Sciatic nerve (tissue), 2 donors: ENCODE data around the gene ELOA2. TPM values are rescaled to one million over a fixed set of nuclear protein-coding genes. Genes with fewer than 3 reads are reported as not detected.
"Not testable (repeated sequence)": the region's sequence is repeated elsewhere in the genome, so short reads cannot be mapped to it uniquely, and the experiment has no call there.

ENCODE experiments used
- ATAC-seq: fragments of 200-7000 bp; cut with Tn5 transposase; one replicate; pipeline ENCODE4 v1.9.1; 2020; ENCODE audit warnings: mild to moderate bottlenecking, moderate library complexity
- DNase-seq: peaks from one replicate; pipeline ENCODE4 v3.0.0-alpha.2; 2020; ENCODE audit warnings: low spot score
- intact Hi-C: fragments of 100-400 bp; cut with DNase I; formaldehyde crosslinking; loops from one replicate; pipeline ENCODE4 v1.14.2; 2022
- total RNA-seq: library from RNA; stranded (reverse); fragmentation: NEBNext Ultra II Directional; extraction: Animal tissue kit (Norgen Biotek cat#: 25700); gene quantifications from one replicate; pipeline ENCODE4 v1.2.1, GENCODE V29; 2021
- donor health status: DM: no; HTN: no; CAD: no.
- donor health status: DM: no; HTN: no; CAD: no.

Gene ELOA2, protein sequence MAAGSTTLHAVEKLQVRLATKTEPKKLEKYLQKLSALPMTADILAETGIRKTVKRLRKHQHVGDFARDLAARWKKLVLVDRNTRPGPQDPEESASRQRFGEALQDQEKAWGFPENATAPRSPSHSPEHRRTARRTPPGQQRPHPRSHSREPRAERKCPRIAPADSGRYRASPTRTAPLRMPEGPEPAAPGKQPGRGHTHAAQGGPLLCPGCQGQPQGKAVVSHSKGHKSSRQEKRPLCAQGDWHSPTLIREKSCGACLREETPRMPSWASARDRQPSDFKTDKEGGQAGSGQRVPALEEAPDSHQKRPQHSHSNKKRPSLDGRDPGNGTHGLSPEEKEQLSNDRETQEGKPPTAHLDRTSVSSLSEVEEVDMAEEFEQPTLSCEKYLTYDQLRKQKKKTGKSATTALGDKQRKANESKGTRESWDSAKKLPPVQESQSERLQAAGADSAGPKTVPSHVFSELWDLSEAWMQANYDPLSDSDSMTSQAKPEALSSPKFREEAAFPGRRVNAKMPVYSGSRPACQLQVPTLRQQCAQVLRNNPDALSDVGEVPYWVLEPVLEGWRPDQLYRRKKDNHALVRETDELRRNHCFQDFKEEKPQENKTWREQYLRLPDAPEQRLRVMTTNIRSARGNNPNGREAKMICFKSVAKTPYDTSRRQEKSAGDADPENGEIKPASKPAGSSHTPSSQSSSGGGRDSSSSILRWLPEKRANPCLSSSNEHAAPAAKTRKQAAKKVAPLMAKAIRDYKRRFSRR
- not detected for total RNA-seq

DNA sequence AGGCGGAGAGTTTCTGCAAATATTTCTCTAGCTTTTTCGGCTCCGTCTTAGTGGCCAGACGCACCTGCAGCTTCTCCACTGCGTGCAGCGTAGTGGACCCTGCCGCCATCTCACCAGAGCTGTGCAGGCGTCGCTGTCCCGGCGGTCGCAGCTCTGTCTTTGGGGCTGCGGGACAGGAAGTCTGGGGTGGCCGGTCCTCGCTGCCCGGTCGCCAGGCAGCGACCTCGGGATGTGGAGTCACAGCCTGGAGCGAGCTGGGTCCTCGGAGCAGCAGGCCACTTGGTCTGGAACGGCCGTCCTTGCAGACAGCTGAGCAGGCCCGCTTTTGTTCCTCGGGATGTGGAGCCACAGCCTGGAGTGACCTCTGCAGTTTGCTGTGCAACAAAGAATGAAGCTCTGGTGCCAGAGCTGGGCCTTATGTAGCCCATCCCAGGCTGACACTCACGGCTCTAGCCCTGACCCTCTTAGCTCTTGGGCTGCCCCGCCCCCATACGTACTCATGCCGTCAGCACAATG is at the start of gene ELOA2:
Gene ELOA2 (minus strand): TSS at position 466 of the 516 bp plus-strand sequence. CDS start 357 bp downstream, at position 109.
- DNase-seq (no peak), ATAC-seq (no peak)
- intact Hi-C loops: no loop called here

DNA sequence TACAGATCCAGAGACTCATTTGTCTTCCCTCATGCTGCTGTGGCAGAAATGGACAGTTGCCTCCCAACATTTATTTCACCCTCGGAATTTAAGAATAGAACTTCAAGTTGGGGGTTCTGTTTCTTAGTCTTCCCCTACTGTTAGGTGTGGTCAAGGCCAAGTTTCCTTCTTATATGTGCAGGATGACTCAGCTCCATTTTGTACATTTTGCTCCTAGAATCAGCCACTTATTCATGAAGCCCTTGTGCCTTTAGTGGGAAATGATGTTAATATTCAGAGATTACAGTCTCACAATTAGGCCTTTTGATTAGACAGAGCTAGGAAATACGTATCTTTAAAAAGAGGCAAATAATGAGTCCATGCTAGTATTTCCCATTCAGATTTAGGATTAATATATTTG is 46.2 kb upstream of the ELOA2 start:
- no peak for ATAC-seq
- DNase-seq: no peak
- intact Hi-C loops: no loop called here

DNA sequence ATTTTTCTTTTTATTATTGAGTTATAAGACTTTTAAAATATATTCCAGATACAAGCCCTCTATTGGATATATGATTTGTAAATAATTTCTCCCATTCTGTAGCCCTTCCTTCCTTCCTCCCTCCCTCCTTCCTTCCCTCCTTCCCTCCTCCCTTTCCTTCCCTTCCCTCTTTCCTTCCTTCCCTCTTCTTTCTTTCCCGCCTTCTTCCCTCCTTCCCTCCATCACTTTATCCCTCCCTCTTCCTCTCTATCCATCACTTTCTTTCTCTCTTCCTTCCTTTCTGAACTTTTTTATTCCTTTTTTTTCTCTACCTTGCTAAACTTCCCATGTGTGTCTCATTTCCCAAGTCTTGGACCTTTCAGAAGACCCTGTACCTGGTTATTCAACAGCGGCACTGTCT is 45.5 kb upstream of the ELOA2 start:
- DNase-seq (no peak), ATAC-seq (no peak)
- intact Hi-C loops: no loop called here

DNA sequence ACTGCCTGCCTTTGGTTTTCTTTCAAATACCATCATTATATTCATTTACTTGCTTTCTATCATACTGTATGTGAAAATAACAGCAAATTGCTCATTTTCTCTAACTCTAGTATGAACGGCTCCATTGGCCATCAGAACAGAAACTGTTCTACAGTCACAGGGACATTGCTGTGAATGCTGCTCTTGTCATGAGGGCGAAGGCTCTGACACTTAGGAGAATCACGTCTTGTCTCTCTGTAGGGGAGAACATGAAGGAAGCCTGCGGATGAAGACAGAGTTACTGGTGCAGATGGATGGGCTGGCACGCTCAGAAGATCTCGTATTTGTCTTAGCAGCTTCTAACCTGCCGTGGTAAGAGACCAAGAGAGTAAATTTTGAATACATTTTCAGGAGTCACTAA is 41.7 kb upstream of the ELOA2 start:
- DNase-seq (no peak), ATAC-seq (no peak)
- intact Hi-C loops: loop anchor here (2.0 kb wide), 1 partner anchor 46 kb away; no protein-coding TSS in a partner anchor

DNA sequence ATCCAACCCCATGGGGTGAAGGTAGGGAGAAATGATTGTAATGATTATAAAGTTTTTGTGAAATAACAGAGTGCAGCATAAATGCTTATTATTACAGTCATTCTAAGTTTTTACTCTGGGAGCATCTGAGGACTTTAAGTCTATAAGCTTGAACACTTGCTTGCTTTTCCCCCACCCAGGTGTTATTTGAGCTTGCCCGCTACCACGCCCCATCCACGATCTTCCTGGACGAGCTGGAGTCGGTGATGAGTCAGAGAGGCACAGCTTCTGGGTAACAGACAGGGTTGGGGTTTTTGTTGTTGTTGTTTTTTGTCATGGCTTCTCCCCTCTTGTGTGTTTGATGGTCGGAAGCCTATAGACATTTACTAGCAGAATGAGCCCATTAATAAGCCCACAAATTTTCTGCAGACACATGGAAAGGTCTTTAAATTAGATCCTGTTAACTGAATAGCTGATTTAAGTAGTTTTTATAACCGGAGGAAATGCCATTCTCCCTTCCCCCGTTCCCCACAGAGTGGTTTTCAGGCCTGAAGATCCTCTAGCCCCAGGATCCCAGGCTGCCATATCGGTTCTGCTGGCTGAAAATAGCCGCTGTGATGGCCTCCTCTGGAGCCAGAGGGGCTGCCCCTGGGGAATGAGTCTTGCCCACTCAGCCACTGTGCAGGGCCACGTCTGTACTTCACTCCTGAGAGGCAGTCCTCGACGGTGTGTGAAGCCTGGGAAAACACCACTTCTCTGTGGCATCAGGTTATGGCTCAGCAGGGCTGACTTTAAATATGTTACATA is 39.9 kb upstream of the ELOA2 start:
- intact Hi-C loops: no loop called here
- ATAC-seq (no peak), DNase-seq (no peak)

DNA sequence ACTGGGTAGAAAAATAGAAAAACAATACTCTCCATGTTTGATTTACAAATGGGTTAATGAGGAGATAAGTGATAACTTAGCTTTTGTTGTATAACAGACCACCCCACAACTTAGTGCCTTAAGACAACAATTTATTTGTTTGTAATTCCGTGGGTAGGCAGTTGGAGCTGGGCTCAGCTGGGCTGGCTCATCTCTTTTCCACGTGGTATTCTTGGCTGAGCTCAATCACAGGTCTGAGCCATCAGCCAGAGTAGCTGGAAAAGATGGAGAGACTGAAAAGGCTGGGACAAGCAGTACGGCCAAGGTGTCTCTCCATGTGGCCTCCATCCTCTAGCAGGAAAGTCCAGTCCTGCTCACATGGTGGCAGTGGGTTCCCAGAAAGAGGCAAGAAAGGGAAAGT is 32.2 kb upstream of the ELOA2 start:
- intact Hi-C loops: no loop called here
- DNase-seq: no peak

DNA sequence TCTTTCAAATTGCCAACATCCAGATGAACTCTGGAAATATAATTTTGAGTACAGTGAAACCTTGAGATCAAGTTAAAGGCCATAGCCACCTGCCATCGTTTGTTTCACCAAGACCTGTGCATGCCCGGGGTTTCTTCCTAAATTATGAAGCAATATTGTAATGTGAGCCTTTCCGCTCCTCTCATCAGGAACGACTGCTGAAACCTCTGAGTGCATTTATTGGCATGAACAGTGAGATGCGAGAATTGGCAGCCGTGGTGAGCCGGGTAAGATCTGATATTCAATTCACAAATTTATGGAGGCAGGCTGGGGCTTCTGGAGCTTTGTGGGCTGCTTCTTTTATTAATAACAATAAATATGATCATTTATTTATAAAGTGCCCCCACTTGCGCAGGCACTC is 27.7 kb upstream of the ELOA2 start:
- ATAC-seq (no peak), DNase-seq (no peak)
- intact Hi-C loops: no loop called here

More for the DNA sequence above, 32.2 kb upstream of the ELOA2 start:
- ATAC-seq: no peak

DNA sequence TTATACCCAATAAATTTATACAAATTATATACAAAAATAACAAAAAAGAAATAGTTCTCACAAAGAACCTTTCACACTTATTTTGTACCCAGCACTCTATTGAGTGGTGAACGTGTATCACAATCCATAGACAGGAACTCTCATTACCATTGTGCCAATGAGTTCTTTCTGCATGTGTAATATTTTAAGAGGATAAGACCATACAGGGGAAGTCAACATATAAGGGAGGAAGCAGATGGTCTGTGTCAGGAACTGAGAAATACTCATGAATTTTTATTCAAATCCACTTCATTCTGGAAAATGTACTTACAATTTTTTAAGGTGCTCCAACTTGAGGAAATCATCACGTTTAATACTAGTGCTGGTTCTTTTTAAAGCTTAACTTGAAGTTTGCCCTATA is 27.1 kb upstream of the ELOA2 start:
- intact Hi-C loops: no loop called here
- no peak for ATAC-seq
- DNase-seq: no peak

DNA sequence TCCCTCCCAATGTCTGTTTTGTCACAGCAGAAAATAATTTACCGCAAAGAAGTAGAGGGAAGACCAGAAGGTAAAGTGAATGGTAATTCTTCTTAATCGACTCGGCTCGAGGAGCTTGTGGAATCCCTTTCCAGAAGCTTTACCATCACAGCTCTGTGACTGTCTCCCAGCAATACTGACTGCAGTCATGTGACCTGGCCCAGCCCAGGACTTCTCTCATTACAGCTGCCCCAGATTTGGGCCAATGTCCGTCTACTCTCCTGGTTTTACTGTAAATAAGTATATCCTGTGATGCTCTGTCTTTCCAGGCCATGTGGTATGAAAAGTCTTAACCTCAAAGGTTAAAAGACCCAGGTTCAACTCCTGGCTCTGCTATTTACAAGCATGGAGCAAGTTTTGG is 18.9 kb upstream of the ELOA2 start:
- DNase-seq: no peak
- intact Hi-C loops: no loop called here
- ATAC-seq: no peak

DNA sequence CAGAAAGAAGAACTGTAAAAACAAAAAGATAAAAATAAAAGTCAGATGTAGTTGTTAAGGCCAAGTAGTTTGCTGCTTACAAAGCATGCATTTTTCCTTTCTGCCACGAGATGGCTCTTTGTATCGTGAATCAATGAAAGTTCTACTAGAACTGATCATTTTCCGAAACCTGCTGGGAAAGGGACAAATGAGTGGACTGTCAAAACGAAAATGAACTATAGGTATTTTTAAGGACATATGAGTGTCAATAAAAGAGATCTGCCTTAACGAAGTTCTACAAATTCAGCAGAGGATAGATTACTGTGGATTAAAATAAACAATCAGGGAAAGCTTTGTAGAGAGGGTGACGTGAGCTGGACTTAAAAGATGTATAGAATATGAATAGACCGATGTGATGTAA is 15.0 kb upstream of the ELOA2 start:
- no peak for ATAC-seq
- no peak for DNase-seq
- intact Hi-C loops: no loop called here

DNA sequence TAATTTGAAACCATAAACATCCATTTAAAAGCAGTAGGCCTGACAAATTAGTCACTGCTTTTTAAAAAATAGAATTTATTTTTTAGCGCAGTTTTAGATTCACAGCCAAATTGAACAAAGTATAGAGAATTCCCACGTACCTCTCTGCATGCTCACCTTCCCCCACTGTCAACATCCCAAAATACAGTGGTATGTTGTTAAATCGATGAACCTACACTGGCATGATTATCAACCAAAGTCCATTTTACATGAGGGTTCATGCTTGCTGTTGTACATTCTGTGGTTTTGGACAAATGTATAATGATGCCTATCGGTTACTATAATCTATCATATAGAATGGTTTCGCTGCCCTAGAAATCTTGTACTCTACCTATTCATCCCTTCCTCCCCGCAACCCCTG is 5.6 kb upstream of the ELOA2 start:
- no peak for DNase-seq
- intact Hi-C loops: no loop called here

DNA sequence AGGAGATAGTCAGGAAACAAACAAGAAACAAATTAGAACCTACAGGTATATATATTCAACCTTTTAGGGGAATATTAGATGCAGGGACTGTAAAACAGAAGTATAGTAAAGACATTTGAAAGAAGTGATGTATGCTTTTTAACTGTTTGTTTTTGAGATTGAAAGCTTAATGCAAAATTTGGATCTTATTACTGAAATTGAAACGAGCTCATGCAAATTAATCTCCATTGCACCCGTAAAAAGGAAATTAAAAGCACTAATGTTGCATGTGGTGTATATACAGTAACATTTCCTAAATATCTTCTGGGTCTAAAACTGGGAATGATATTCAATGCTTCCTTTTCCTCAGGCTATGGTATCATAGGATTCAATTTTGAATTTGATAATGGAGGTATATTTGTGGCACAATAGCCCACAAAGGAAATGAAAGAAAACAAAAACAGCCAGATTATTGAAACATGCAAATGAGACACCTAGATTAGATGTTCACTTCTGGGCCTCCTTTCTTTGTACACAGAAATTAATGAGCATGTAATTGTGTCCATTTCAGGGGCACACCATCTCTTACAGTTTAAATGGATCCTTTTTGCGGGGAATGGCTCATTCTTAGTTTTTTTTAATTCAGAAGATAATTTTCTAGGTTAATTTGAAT is 1.6 kb upstream of the ELOA2 start:
- no peak for ATAC-seq
- no peak for DNase-seq
- intact Hi-C loops: no loop called here

More for the DNA sequence above, 5.6 kb upstream of the ELOA2 start:
- no peak for ATAC-seq

DNA sequence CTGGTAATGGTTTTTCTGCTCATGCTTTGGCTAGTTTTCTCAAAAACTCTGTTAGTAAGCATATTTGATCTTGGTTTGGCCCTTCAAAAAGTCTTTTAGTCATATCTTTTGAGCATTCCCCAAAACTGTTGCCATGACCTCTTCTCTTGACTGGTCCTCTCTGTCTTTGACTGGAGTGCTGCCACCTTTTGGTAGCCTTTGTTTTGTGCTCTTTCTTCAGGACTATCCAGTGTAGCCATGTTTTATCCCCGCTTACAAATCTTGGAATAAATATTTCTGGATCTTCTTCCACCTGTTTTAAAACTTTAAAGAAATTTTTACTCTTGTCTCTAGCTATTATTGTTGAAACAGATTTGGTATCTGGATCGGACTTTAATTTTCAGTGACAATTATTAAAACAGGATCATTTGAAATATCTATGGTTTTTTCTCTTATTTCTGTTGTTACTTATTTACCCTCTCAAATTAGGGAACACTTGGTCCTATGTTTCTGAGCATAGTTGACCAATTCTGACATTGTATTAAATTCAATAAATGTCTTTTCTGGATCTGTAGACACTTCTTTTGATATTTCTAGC is 965 bp upstream of the ELOA2 start:
- intact Hi-C loops: no loop called here
- ATAC-seq (no peak), DNase-seq (no peak)

DNA sequence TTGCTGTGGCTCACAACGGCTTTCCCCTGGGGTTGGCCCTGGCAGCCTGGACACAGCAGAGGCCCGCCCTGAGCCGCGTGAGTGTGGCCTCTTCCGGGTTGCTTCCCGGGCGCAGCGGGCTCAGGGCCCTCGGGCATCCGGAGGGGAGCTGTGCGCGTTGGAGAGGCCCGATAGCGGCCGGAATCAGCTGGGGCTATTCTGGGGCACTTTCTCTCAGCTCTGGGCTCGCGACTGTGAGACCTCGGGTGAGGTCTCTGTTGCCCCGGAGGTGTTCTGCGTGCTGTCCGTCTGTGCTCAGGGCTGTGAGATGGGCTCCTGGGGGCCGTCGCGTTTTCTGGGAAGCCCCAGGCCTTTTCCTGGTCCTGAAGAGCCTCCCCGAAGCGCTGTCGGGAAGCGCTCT is 830 bp downstream of the ELOA2 start:
- intact Hi-C loops, DNase-seq, ATAC-seq: not testable (repeated sequence)

DNA sequence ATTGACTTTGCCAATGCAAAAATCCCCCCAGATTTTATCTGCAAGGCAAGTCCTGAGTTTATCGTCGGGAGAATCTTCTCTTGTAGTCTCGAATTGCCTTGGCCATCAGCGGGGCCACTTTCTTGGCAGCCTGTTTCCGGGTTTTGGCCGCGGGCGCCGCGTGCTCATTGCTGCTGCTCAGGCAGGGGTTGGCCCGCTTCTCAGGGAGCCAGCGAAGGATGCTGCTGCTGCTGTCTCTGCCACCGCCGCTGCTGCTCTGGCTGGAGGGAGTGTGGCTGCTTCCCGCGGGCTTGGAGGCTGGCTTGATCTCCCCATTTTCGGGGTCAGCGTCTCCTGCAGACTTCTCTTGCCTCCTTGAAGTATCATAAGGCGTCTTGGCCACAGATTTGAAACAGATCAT is 2.5 kb downstream of the ELOA2 start:
- ATAC-seq: no peak

DNA sequence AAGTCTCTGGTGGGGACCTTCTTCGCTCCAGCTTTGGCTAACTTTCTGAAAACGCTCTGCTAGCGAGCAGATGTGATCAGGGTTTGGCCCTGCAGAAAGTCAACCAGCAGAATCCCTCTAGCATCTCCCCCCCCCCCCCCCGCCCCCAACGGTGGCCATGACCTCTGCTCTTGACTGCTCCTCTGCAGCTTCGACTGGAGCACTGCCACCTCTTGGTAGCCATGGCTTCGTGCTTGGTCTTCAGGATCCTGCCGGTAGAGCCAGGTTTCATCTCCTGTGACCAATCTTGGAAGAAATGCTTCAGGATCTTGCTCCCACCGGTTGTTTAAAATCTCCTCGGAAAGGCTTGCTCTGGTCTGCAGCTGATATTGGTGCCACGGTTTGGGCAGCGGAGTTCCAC is 4.5 kb downstream of the ELOA2 start:
- ATAC-seq, intact Hi-C loops, DNase-seq: not testable (repeated sequence)

More for the DNA sequence above, 2.5 kb downstream of the ELOA2 start:
- intact Hi-C loops: no loop called here
- DNase-seq: no peak

DNA sequence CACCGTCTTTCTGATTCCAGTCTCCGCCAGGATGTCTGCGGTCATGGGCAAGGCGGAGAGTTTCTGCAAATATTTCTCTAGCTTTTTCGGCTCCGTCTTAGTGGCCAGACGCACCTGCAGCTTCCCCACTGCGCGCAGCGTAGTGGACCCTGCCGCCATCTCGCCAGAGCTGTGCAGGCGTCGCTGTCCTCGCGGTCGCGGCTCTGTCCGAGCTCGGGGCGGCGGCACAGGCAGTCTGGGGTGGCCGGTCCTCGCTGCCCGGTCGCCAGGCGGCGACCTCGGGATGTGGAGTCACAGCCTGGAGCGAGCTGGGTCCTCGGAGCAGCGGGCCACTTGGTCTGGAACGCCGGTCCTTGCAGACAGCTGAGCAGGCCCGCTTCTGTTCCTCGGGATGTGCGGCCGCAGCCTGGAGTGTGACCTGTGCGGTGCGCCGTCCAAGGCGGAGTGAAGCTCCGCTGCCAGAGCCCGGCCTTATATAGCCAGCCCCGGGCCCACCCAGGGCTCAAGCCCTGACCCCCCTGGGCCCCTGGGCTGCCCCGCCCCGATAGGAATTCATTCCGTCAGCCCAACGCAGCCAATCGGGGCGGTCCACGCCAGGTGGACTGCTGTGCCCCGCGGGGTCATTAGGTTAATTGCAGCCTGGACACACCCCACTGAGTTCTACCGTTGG is 5.6 kb downstream of the ELOA2 start:
- DNase-seq, intact Hi-C loops: not testable (repeated sequence)
- ATAC-seq: peak; percentile 58

DNA sequence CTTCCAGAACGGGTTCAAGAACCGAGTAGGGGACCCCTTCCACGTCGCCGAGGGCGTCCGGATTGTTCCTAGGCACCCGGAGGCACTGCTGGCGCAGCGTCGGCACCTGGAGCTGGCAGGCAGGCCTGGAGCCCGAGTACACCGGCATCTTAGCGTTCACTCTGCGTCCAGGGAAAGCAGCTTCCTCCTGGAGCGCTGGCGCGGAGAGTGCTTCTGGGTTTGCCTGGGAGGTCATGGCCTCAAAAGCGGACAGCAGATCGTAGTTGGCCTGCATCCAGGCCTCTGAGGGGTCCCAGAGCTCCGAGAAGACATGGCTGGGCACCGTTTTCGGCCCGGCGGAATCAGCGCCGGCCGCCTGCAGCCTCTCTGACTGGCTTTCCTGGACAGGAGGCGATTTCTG is 6.7 kb downstream of the ELOA2 start:
- peak; percentile 72 for DNase-seq
- intact Hi-C loops, ATAC-seq: not testable (repeated sequence)
